Natural killer cell treated with Interleukin-12 subunit alpha and Interleukin-12 subunit beta and Interleukin-15 and Interleukin-18, amount 100 ng/mL, for 72 hours (primary cell): ENCODE data around the gene PIEZO2. TPM values are rescaled to one million over a fixed set of nuclear protein-coding genes. Genes with fewer than 3 reads are reported as not detected.

Experiments used
- ATAC-seq, 2 donors: fragments of 150-1000 bp; cut with Tn5 transposase in 1 of 2; sonication (Bioruptor Pico), chemical (Tn5 transposase) in 1 of 2; 2 replicates each; pipeline ENCODE4 v1.10.0; 2021
- DNase-seq: peaks from one replicate; pipeline ENCODE4 v3.0.0; 2022; ENCODE audit warnings: low spot score
- H3K27ac Mint-ChIP-seq, 2 donors: 1 replicate in 1 of 2; 2 replicates in 1 of 2; pipeline ENCODE4 v1.8.0; 2022; ENCODE audit warnings: mixed read lengths in 2 of 2, mild to moderate bottlenecking in 1 of 2, moderate library complexity in 1 of 2
- H3K27me3 Mint-ChIP-seq, 2 donors: 1 replicate in 1 of 2; 2 replicates in 1 of 2; pipeline ENCODE4 v1.8.0; 2022; ENCODE audit warnings: mixed read lengths in 2 of 2
- H3K36me3 Mint-ChIP-seq: one replicate; pipeline ENCODE4 v1.8.0; 2022; ENCODE audit warnings: mixed read lengths
- H3K4me1 Mint-ChIP-seq, 2 donors: 1 replicate in 1 of 2; 2 replicates in 1 of 2; pipeline ENCODE4 v1.8.0; 2022; ENCODE audit warnings: low read depth in 2 of 2, mixed read lengths in 2 of 2, mild to moderate bottlenecking in 1 of 2
- H3K4me3 Mint-ChIP-seq: one replicate; pipeline ENCODE4 v1.8.0; 2022; ENCODE audit warnings: mixed read lengths
- H3K9me3 Mint-ChIP-seq: 2 replicates; pipeline ENCODE4 v1.8.0; 2022; ENCODE audit warnings: mixed read lengths
- total RNA-seq, 2 donors: library from RNA; stranded (reverse); gene quantifications; one replicate each; pipeline ENCODE4 v1.2.3, GENCODE V29; 2022

The PIEZO2 gene
- total RNA-seq, 2 donors from 2014 or later: not detected

DNA sequence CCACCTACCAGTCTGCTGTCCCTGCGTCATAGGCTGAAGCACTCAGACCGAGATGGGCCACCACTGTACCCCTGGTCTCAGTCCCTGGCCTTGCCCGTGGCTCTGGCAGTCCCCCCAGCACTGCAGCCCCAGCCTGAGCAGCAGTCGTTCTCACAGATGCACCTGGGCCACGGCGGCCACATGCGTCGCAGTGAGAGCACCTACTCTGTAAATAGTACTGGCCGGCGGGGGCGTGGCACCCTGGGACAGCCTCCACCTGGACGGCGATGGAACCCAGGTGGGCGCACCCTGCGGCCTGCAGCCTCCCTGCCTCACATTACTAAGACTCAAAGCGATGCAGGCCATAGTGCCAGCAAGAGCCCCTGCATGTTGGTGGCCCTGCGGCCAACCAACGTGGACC, 424.7 kb downstream of the PIEZO2 start:
- ATAC-seq: peak in 1 of 2 donors; percentile 10
- Mint-ChIP-seq H3K27me3 (peaks cover 0 to 15% of the 10 kb centered on the region in 2 donors), H3K27ac (no peak overlapping the region), H3K36me3 (no peaks in the 10 kb centered on the region), H3K4me1 (no peaks in the 10 kb centered on the region), H3K4me3 (no peak overlapping the region), H3K9me3 (peaks cover 2% of the 10 kb centered on the region)
- no peak for DNase-seq

GRCh38 chr18:10723496-10723895, 425.9 kb downstream of the PIEZO2 start:
- DNase-seq: no peak
- Mint-ChIP-seq H3K9me3 (peaks cover 2% of the 10 kb centered on the region), H3K27ac (no peak overlapping the region), H3K27me3 (peaks cover 0 to 17% of the 10 kb centered on the region in 2 donors), H3K36me3 (no peaks in the 10 kb centered on the region), H3K4me1 (no peaks in the 10 kb centered on the region), H3K4me3 (no peak overlapping the region)
- ATAC-seq: no peak

DNA sequence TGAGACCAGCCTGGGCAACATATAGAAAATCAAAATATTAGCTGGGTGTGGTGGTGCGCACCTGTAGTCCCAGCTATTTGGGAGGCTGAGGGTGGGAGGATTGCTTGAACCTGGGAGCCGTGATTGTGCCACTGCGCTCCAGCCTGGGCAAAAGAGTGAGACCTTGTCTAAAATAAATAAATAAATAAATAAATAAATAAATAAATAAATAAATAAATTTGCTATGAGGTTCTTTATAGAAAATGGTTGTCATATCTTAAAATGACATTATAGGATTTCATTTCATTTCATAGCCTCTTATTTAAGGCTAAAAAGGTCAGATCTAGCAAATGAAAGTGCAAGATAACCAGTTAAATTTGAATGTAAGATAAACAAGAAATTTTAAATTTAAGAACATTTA, 430.6 kb downstream of the PIEZO2 start:
- DNase-seq (no peak), ATAC-seq (no peak)
- Mint-ChIP-seq H3K27me3 (peaks cover 0 to 16% of the 10 kb centered on the region in 2 donors), H3K36me3 (no peaks in the 10 kb centered on the region), H3K27ac (no peak overlapping the region), H3K4me3 (no peak overlapping the region), H3K9me3 (peaks cover 2% of the 10 kb centered on the region), H3K4me1 (no peaks in the 10 kb centered on the region)

DNA sequence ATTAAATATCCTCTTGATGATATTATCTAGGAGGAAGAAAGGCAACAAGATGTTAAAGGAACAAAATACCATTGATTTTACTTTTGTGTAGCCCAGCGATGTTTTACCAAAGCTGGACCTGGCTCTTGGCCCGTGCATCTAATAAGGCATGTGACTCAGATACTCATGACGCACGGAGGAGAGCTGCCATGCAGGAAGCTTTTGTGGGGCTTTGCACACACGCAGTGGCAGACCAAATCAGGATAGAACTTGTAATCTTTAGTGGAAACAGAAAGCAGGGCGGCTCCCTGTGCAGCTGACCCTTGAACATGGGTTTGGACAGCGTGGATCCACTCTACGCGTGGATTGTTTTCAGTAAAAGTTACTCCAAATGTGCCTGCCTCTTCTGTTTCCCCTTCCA, 433.6 kb downstream of the PIEZO2 start:
- no peak overlapping the region for H3K27ac Mint-ChIP-seq
- H3K4me1 Mint-ChIP-seq: no peaks in the 10 kb centered on the region
- no peak overlapping the region for H3K4me3 Mint-ChIP-seq
- peaks cover 0 to 9% of the 10 kb centered on the region in 2 donors for H3K27me3 Mint-ChIP-seq
- no peaks in the 10 kb centered on the region for H3K9me3 Mint-ChIP-seq
- no peaks in the 10 kb centered on the region for H3K36me3 Mint-ChIP-seq
- ATAC-seq: no peak
- DNase-seq: no peak

DNA sequence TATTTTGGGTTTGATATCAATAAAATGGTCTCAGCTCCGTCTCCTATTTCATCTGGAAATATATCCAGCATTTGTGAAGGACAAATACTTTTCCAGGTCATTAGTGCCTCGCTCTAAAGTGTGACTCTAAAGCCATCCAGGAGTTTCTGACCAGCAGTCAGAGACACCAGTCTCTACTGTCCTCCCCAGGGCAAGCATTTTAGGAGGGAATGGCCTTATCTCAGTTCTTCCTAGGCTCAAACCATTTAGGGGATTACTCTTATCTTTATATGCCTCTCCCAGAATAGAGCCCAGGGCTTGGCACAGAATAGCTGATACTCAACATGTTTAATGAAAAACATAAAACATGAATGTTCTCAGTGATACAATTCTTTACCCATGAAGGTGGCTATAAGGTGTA, 436.0 kb downstream of the PIEZO2 start:
- H3K4me3 Mint-ChIP-seq: no peak overlapping the region
- no peak overlapping the region for H3K27ac Mint-ChIP-seq
- no peak for DNase-seq
- H3K9me3 Mint-ChIP-seq: no peaks in the 10 kb centered on the region
- no peaks in the 10 kb centered on the region for H3K36me3 Mint-ChIP-seq
- H3K27me3 Mint-ChIP-seq: peaks cover 0 to 9% of the 10 kb centered on the region in 2 donors
- ATAC-seq: no peak
- no peaks in the 10 kb centered on the region for H3K4me1 Mint-ChIP-seq

DNA sequence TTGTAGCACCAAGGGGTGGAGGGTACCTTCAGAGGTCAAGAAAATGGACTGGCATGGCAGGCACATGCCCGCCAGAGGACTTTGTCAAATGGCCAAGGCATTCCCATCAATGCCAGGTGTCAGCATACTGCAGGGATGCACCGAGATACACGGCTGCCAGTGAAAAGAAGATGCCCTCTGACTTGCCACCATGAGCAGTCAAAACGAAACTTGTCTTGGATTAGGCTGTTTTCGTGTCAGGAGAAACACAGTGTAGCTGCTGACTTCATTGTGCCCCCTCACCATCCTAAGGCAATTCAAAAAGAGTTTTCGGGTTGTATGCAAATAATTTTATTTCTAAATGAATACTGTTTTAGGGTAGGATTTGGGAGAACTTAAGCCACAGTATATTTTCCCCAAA, 442.1 kb downstream of the PIEZO2 start:
- H3K9me3 Mint-ChIP-seq: no peaks in the 10 kb centered on the region
- H3K4me3 Mint-ChIP-seq: no peak overlapping the region
- H3K4me1 Mint-ChIP-seq: no peaks in the 10 kb centered on the region
- DNase-seq: no peak
- no peak overlapping the region for H3K27ac Mint-ChIP-seq
- H3K36me3 Mint-ChIP-seq: no peaks in the 10 kb centered on the region
- peaks cover 2 to 11% of the 10 kb centered on the region in 2 donors for H3K27me3 Mint-ChIP-seq
- no peak for ATAC-seq

GRCh38 chr18:10705786-10706185, 443.6 kb downstream of the PIEZO2 start:
- Mint-ChIP-seq H3K9me3 (no peaks in the 10 kb centered on the region), H3K4me3 (no peak overlapping the region), H3K36me3 (no peaks in the 10 kb centered on the region), H3K27me3 (peaks cover 2 to 11% of the 10 kb centered on the region in 2 donors), H3K27ac (no peak overlapping the region), H3K4me1 (no peaks in the 10 kb centered on the region)
- ATAC-seq (no peak), DNase-seq (no peak)

GRCh38 chr18:10705291-10705690, 444.1 kb downstream of the PIEZO2 start:
- Mint-ChIP-seq H3K4me1 (no peaks in the 10 kb centered on the region), H3K27me3 (peaks cover 2 to 11% of the 10 kb centered on the region in 2 donors), H3K4me3 (no peak overlapping the region), H3K9me3 (no peaks in the 10 kb centered on the region), H3K36me3 (no peaks in the 10 kb centered on the region), H3K27ac (no peak overlapping the region)
- ATAC-seq: peak in 1 of 2 donors; percentile 22
- DNase-seq: no peak

GRCh38 chr18:10702206-10702605, 447.2 kb downstream of the PIEZO2 start:
- no peak overlapping the region for H3K27ac Mint-ChIP-seq
- H3K4me3 Mint-ChIP-seq: no peak overlapping the region
- H3K4me1 Mint-ChIP-seq: no peaks in the 10 kb centered on the region
- DNase-seq: no peak
- no peaks in the 10 kb centered on the region for H3K36me3 Mint-ChIP-seq
- peaks cover 0 to 6% of the 10 kb centered on the region in 2 donors for H3K27me3 Mint-ChIP-seq
- no peaks in the 10 kb centered on the region for H3K9me3 Mint-ChIP-seq
- ATAC-seq: no peak

GRCh38 chr18:10690366-10690765, 459.0 kb downstream of the PIEZO2 start:
- Mint-ChIP-seq H3K27me3 (peaks cover 0 to 6% of the 10 kb centered on the region in 2 donors), H3K4me3 (no peak overlapping the region), H3K27ac (no peak overlapping the region), H3K9me3 (peaks cover 4% of the 10 kb centered on the region), H3K4me1 (no peaks in the 10 kb centered on the region), H3K36me3 (no peaks in the 10 kb centered on the region)
- DNase-seq (no peak), ATAC-seq (no peak)

DNA sequence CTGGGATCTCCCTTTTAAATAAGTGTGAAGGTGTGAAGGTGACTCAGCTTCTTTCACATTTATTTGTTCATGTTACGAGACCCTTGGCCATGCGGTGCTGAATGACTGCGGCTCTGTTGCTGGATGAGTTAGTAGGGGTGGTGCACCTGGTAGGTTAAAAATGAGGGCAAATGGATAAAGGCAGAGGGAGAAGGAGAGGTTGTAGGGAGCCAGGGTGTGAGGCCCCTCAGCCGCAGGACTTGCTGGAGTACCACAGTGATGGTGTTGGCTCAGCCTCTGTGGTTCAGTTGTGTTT, 459.4 kb downstream of the PIEZO2 start:
- Mint-ChIP-seq H3K4me1 (no peaks in the 10 kb centered on the region), H3K27ac (no peak overlapping the region), H3K27me3 (peaks cover 0 to 6% of the 10 kb centered on the region in 2 donors), H3K9me3 (peaks cover 4% of the 10 kb centered on the region), H3K36me3 (no peaks in the 10 kb centered on the region), H3K4me3 (no peak overlapping the region)
- ATAC-seq (peak in 1 of 2 donors; percentile 11), DNase-seq (no peak)

- no peaks in the 10 kb centered on the region for H3K36me3 Mint-ChIP-seq
- peaks cover 0 to 6% of the 10 kb centered on the region in 2 donors for H3K27me3 Mint-ChIP-seq
- no peaks in the 10 kb centered on the region for H3K4me1 Mint-ChIP-seq
- peaks cover 4% of the 10 kb centered on the region for H3K9me3 Mint-ChIP-seq
- no peak overlapping the region for H3K27ac Mint-ChIP-seq
- DNase-seq: no peak
- ATAC-seq: no peak
- H3K4me3 Mint-ChIP-seq: no peak overlapping the region
Observed at GRCh38 chr18:10689236-10690034, 459.9 kb downstream of the PIEZO2 start.

DNA sequence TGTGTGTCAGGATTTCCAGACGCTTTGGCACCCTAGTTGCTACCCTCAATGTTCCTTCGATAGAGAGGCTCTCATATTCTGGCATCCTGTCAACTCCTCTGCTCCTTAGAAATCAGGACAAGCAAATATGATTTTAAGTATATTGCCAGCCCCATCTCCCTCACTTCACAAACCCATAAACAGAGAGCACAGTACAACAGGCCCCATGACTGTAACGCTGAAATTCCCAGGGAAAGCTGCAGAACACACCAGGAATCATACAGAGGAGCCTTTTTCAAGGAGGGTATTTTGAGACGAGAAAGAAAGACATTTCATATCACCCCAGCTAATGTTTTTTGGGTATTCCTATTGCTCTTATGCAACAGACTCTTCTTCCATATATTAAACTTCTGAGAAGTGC, 460.6 kb downstream of the PIEZO2 start:
- Mint-ChIP-seq H3K9me3 (peaks cover 4% of the 10 kb centered on the region), H3K27me3 (peaks cover 0 to 6% of the 10 kb centered on the region in 2 donors), H3K36me3 (no peaks in the 10 kb centered on the region), H3K27ac (no peak overlapping the region), H3K4me1 (no peaks in the 10 kb centered on the region), H3K4me3 (no peak overlapping the region)
- DNase-seq: no peak
- no peak for ATAC-seq

- no peak for ATAC-seq
- no peak for DNase-seq
- Mint-ChIP-seq H3K27me3 (peaks cover 0 to under 1% of the 10 kb centered on the region in 2 donors), H3K4me3 (no peak overlapping the region), H3K4me1 (no peaks in the 10 kb centered on the region), H3K27ac (no peak overlapping the region), H3K36me3 (no peaks in the 10 kb centered on the region), H3K9me3 (peaks cover 4% of the 10 kb centered on the region)
Observed at GRCh38 chr18:10687161-10687925, 462.0 kb downstream of the PIEZO2 start.
